Activated naive CD4-positive, alpha-beta T cell treated with anti-CD3 and anti-CD28 coated beads, Interleukin-2, amount 50 U/mL, for 24 hours (primary cell): ENCODE measurements around the gene PIGX.

Experiments used
- H3K27ac Mint-ChIP-seq: one replicate; pipeline ENCODE4 v1.8.0; 2021; ENCODE audit warnings: mild to moderate bottlenecking, mixed read lengths
- H3K27me3 Mint-ChIP-seq: one replicate; pipeline ENCODE4 v1.8.0; 2021; ENCODE audit warnings: mixed read lengths
- H3K36me3 Mint-ChIP-seq: one replicate; pipeline ENCODE4 v1.8.0; 2021; ENCODE audit warnings: mixed read lengths
- H3K4me1 Mint-ChIP-seq: one replicate; pipeline ENCODE4 v1.8.0; 2021; ENCODE audit warnings: mixed read lengths
- H3K4me3 Mint-ChIP-seq: one replicate; pipeline ENCODE4 v1.8.0; 2021; ENCODE audit warnings: mild to moderate bottlenecking, mixed read lengths
- H3K9me3 Mint-ChIP-seq: one replicate; pipeline ENCODE4 v1.8.0; 2021; ENCODE audit warnings: mixed read lengths

Gene PIGX

DNA sequence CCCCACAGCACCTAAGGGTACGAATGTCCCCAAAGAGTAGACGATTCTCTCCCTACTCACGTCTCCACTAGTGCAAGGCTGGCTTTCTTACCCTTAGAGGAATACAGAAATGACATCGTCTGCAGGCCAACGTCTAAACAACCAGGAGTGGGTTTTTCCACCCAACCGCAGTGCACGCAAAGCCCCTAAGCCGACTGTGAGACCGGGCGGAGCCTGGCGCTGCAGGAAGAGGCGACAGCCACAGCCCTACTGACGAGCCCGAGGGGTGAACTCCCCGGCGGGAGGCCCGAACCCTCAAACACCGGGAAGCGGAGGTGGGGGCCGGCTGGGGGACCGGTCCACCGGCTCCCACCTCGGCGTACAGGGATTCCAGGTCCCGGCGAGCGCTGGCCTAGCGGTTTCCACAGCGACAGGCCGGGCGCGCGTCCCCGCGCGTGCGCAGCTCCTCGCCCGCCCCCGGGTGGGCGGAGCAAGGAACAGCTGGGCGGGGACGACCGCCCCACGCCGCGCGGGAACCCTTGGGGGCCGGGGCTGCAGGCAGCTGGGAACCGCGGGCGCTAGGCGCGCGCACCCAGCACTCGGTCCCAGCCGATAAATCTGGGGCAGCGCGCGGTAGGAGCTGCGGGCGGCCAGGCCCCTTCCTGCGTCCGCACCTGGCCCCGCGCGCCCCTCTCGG lies at the start of gene PIGX, which contains the start of gene CEP19:
PIGX (plus strand) TSS at position 540 of the 676 bp plus-strand sequence.
CEP19 (minus strand) TSS at position 413 of the 676 bp plus-strand sequence. CDS start 3,593 bp downstream, outside the sequence.
- Mint-ChIP-seq H3K9me3 (no peaks in the 10 kb centered on the region), H3K4me3 (peak within 1 kb of the TSS; percentile 93), H3K27ac (peak within 1 kb of the TSS; percentile 94)

DNA sequence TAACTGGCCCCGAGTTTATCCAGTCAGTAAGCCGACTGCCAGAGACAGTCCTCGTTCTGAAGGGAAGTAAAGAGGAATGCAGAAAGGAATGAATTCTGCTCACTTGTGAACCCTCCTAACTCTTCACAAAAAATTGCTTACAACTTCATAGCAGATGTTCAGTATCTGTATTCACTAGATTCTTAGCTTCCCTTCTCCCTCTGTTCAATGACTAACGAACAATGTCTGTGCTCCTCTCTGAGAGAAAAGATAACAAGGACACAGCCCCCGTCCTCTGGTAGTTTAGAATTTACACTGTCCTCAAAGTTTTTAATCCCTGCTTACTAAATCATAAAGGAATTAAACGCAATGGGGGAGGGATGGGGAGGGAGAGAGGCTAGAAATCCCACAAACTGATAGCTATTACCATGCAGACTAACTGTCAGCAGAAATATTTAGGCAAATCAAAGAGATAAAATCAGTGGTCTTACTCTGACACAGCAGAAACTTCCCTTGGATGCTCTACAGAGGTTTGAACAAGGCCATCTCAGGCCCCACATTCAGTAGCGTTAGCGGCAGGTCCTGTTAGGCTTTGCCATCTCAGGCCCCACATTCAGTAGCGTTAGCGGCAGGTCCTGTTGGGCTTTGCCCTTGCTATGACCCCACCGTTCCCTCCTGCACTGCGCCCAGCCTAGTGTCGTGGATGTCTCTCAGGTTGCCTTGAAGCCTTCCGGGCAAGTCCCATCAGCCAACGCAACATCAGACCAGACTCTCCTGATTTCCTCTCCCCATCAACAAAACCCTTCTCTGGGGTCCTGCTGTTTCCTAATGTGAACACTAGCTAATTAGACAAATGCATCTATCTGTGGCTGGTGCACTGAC lies 49.2 kb upstream of the PIGX start:
- no peaks in the 10 kb centered on the region for H3K27me3 Mint-ChIP-seq
- no peak overlapping the region for H3K27ac Mint-ChIP-seq
- H3K36me3 Mint-ChIP-seq, result peaks cover 4% of the 10 kb centered on the region
- no peaks in the 10 kb centered on the region for H3K9me3 Mint-ChIP-seq
- H3K4me1 Mint-ChIP-seq, result no peaks in the 10 kb centered on the region
- no peak overlapping the region for H3K4me3 Mint-ChIP-seq

More for the DNA sequence above, at the start of gene PIGX, which contains the start of gene CEP19:
- Mint-ChIP-seq H3K36me3 (peaks cover 2% of the 10 kb centered on the region), H3K27me3 (no peaks in the 10 kb centered on the region), H3K4me1 (peaks cover 30% of the 10 kb centered on the region)

DNA sequence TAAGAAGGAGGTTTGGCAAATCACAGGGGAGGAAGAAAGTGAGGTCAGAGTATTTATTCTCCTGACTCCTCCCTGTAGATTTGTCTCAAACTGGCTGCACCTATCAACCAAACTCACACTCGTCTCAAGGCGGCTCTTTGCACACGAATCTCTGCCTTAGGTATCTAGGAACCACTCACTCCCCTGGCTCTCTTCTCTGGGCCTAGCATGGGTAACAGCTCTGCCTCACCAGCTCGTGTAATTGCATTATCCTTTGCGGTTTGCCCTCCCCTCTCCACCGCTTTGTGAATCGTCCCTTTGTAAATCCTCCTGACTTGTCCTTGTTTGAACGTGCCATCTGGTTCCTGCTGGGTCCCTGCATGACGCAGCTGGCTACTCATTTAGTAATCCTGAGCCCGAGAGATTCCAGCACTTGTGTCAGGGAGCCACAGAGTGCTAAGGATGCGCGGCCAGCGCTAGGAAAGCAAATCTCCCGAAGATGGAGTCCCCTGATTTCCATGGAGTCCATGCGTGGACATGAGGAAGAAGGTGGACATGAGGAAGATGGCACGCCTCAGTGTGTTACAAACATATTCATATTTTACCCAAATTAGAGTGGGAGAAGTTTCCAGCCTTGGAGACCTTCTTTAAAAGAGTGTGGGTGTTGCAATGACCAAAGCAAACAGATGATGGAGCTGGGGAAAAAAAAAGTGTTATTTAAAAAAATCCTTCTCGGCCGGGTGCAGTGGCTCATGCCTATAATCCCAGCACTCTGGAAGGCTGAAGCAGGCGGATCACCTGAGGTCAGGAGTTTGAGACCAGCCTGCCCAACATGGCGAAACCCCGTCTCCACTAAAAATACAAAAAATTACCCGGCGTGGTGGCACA lies 45.9 kb upstream of the PIGX start:
- no peaks in the 10 kb centered on the region for H3K27me3 Mint-ChIP-seq
- H3K4me3 Mint-ChIP-seq, result no peak overlapping the region
- H3K36me3 Mint-ChIP-seq, result peaks cover 1% of the 10 kb centered on the region
- peaks cover 10% of the 10 kb centered on the region for H3K4me1 Mint-ChIP-seq
- no peaks in the 10 kb centered on the region for H3K9me3 Mint-ChIP-seq
- no peak overlapping the region for H3K27ac Mint-ChIP-seq

DNA sequence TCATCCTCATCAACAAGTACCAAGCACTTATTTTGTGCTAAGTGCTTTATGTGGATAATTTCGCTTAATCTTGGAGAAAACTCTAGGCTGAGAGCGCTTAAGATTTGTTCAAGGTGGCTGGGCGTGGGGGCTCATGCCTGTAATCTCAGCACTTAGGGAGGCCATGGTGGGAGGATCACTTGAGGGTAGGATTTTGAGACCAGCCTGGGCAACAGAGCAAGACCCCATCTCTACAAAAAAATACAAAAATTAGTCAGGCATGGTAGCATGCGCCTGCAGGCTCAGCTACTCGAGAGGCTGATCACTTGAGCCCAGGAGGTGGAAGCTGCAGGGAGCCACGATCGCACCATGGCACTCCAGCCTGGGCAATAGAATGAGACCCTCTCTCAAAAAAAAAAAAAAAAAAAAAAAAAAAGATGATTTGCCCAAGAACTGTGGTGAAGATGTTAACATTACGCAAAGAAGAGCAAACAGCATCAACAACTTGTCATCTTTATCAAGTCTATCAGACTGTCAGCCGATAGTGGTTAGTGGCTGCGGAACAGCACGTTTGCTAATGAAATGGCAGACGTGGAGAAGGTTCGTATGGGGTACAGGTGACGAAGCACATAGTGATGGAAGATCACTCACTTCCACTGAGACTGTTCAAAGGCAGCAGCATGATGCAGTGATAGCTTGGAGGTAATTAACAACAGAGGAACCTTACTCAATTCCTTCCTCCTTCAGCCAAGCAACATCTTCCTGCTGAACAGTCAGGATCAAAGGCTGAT lies 44.9 kb upstream of the PIGX start:
- no peak overlapping the region for H3K27ac Mint-ChIP-seq
- H3K4me1 Mint-ChIP-seq, result peaks cover 16% of the 10 kb centered on the region
- no peaks in the 10 kb centered on the region for H3K36me3 Mint-ChIP-seq

GRCh38 chr3:196670339-196670738 lies 41.8 kb upstream of the PIGX start:
- Mint-ChIP-seq H3K4me3 (peak overlapping the region; percentile 73), H3K4me1 (peaks cover 16% of the 10 kb centered on the region), H3K27me3 (no peaks in the 10 kb centered on the region), H3K36me3 (no peaks in the 10 kb centered on the region), H3K9me3 (no peaks in the 10 kb centered on the region), H3K27ac (peak overlapping the region; percentile 90)

More for the DNA sequence above, 44.9 kb upstream of the PIGX start:
- Mint-ChIP-seq H3K27me3 (no peaks in the 10 kb centered on the region), H3K9me3 (no peaks in the 10 kb centered on the region), H3K4me3 (no peak overlapping the region)

- H3K27me3 Mint-ChIP-seq, result no peaks in the 10 kb centered on the region
- H3K4me1 Mint-ChIP-seq, result peaks cover 27% of the 10 kb centered on the region
- no peaks in the 10 kb centered on the region for H3K36me3 Mint-ChIP-seq
- H3K4me3 Mint-ChIP-seq, result no peak overlapping the region
- no peak overlapping the region for H3K27ac Mint-ChIP-seq
- no peaks in the 10 kb centered on the region for H3K9me3 Mint-ChIP-seq
Observed at GRCh38 chr3:196673632-196674031, 38.5 kb upstream of the PIGX start.

GRCh38 chr3:196677353-196677752 lies 34.8 kb upstream of the PIGX start:
- Mint-ChIP-seq H3K36me3 (no peaks in the 10 kb centered on the region), H3K4me1 (peaks cover 11% of the 10 kb centered on the region), H3K4me3 (no peak overlapping the region), H3K27ac (no peak overlapping the region), H3K9me3 (no peaks in the 10 kb centered on the region), H3K27me3 (no peaks in the 10 kb centered on the region)

GRCh38 chr3:196677931-196678330 lies 34.2 kb upstream of the PIGX start:
- Mint-ChIP-seq H3K27ac (peak overlapping the region; percentile 1), H3K9me3 (no peaks in the 10 kb centered on the region), H3K36me3 (no peaks in the 10 kb centered on the region), H3K4me1 (peaks cover 11% of the 10 kb centered on the region), H3K4me3 (no peak overlapping the region), H3K27me3 (no peaks in the 10 kb centered on the region)

- no peak overlapping the region for H3K4me3 Mint-ChIP-seq
- no peaks in the 10 kb centered on the region for H3K36me3 Mint-ChIP-seq
- no peaks in the 10 kb centered on the region for H3K9me3 Mint-ChIP-seq
- no peaks in the 10 kb centered on the region for H3K27me3 Mint-ChIP-seq
- peaks cover 14% of the 10 kb centered on the region for H3K4me1 Mint-ChIP-seq
- H3K27ac Mint-ChIP-seq, result no peak overlapping the region
Observed at GRCh38 chr3:196684548-196685407, 27.4 kb upstream of the PIGX start.

- Mint-ChIP-seq H3K4me1 (peaks cover 14% of the 10 kb centered on the region), H3K27ac (no peak overlapping the region), H3K36me3 (no peaks in the 10 kb centered on the region), H3K9me3 (no peaks in the 10 kb centered on the region), H3K27me3 (no peaks in the 10 kb centered on the region), H3K4me3 (no peak overlapping the region)
Observed at GRCh38 chr3:196686436-196686835, 25.7 kb upstream of the PIGX start.

- H3K4me3 Mint-ChIP-seq, result no peak overlapping the region
- no peaks in the 10 kb centered on the region for H3K9me3 Mint-ChIP-seq
- H3K36me3 Mint-ChIP-seq, result no peaks in the 10 kb centered on the region
- peaks cover 14% of the 10 kb centered on the region for H3K4me1 Mint-ChIP-seq
- no peaks in the 10 kb centered on the region for H3K27me3 Mint-ChIP-seq
- peak overlapping the region; percentile 4 for H3K27ac Mint-ChIP-seq
Observed at GRCh38 chr3:196688349-196688748, 23.8 kb upstream of the PIGX start.

DNA sequence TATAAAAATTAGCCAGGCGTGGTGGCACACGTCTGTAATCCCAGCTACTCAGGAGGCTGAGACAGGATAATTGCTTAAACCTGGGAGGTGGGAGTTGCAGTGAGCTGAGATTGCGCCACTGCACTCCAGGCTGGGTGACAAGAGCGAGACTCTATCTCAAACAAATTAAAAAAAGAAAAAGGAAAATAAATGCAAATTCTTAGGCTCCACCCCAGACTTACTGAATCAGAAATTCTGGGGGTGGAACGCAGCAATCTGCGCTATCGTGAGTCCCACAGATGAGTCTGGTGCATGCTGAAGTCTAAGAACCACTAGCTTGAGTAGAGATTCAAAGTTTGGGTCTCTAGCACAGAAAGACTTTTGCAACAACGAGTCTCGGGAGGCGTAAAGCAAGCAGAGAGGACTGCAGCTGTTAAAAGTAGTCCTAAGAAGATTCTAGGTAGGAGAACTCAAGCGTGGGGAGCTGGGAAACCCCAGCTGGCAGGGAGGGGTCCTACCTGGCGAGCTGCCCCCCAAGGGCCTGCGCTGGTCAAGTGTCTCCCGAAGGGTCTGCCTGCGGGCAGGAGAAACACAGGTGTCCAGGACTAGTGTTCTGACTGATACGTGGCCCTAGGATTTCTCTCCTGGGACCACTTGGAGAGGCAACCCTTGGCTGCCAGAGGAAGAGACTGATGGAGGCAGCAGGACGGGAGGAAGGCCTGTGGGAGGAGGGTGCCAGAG lies 22.1 kb upstream of the PIGX start:
- Mint-ChIP-seq H3K36me3 (no peaks in the 10 kb centered on the region), H3K9me3 (no peaks in the 10 kb centered on the region), H3K27me3 (no peaks in the 10 kb centered on the region), H3K4me3 (no peak overlapping the region), H3K4me1 (peaks cover 3% of the 10 kb centered on the region), H3K27ac (no peak overlapping the region)

GRCh38 chr3:196691386-196691785 lies 20.8 kb upstream of the PIGX start:
- Mint-ChIP-seq H3K4me1 (no peaks in the 10 kb centered on the region), H3K27me3 (no peaks in the 10 kb centered on the region), H3K4me3 (no peak overlapping the region), H3K36me3 (no peaks in the 10 kb centered on the region), H3K27ac (no peak overlapping the region), H3K9me3 (no peaks in the 10 kb centered on the region)
